ENCODE results near the gene ASB7.
"Not testable (repeated sequence)": the region's sequence is repeated elsewhere in the genome, so short reads cannot be mapped to it uniquely, and the experiment has no call there.

ASB7 gene, protein sequence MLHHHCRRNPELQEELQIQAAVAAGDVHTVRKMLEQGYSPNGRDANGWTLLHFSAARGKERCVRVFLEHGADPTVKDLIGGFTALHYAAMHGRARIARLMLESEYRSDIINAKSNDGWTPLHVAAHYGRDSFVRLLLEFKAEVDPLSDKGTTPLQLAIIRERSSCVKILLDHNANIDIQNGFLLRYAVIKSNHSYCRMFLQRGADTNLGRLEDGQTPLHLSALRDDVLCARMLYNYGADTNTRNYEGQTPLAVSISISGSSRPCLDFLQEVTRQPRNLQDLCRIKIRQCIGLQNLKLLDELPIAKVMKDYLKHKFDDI

GRCh38 chr15:100602064-100602822 is at the start of gene ASB7, which contains the start of gene LINS1:
Gene ASB7 (plus strand): TSS chr15:100602589. CDS start chr15:100612217, 9,628 bp downstream.
Gene LINS1 (minus strand): TSS chr15:100602184. CDS start chr15:100580842, 21,342 bp downstream.
- DNase-seq, result peak; percentile 100

- DNase-seq, result no peak
Measured at GRCh38 chr15:100553468-100553867, 48.9 kb upstream of the ASB7 start.

- DNase-seq, result no peak
Measured at GRCh38 chr15:100558771-100559254, 43.6 kb upstream of the ASB7 start.

DNA sequence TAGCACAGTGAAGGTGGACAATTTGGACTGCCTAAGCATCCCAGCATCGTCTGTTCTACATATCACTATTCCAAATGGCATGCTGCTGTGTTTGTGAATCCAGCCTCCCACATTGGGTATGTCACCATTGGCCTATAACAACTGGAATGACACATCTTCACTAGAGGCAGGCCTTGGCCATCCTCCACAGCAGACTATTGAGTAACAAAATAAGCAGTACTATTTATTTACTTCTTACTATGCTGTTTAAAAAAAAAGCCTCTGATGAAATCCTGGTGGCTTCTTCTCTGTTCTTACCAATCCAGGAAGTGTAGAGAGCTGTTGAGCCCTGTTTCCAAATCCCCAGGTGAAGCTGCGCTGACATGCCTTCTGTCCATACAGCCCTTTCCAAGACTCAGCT is 43.1 kb upstream of the ASB7 start:
- DNase-seq, result no peak

DNA sequence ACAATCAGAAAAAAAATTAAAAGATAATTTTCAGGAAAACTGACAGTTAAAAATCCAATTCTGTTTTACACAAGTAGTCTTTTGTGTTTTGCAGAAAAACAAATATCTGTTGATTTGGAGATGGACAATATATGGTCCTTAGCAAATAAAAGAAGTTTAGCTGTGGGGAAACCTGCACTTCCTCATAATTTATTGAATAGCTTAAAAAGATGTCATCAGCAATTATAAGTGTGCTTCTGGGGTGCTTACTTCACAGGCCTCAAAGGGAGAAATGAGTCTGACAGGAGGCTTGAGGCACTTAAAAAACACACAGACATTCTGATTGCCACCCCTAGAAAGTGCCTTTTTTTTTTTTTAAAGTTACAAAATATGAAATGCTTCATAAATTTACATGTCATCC is 42.1 kb upstream of the ASB7 start:
- no peak for DNase-seq

GRCh38 chr15:100565591-100565990 is 36.8 kb upstream of the ASB7 start:
- DNase-seq, result no peak

DNA sequence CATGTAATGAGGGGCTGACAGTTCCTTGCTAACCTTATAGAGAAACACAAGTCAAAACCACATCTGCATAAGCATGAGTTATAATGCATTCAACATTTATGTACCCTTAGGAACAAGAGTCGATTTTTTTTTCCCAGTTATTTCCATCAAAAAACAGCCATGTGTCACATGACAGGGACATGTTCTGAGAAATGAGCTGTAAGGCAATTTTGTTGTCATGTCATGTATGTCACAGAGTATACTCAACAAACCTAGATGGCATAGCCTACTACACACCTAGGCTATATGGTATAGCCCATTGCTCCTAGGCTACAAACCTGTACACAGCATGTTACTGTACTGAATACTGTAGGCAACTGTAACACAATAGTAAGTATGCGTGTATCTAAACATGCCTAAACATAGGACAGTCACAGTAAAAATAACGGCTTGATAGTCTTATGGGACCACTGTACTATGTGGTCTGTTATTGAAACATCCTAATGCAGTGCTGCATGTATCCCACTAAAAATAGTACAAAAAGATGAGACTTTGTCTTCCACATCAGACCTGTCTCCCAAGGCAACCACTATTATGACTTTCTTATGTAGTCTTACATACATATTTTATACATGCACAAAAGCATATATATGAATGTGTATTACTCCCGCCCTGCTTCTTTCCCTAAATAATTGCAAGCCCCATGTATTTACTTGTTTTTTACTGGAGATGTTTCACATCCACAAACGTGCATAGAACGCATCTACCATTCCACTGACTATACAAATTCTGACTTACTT is 35.4 kb upstream of the ASB7 start:
- DNase-seq, result no peak

- no peak for DNase-seq
Measured at GRCh38 chr15:100569391-100569790, 33.0 kb upstream of the ASB7 start.

DNA sequence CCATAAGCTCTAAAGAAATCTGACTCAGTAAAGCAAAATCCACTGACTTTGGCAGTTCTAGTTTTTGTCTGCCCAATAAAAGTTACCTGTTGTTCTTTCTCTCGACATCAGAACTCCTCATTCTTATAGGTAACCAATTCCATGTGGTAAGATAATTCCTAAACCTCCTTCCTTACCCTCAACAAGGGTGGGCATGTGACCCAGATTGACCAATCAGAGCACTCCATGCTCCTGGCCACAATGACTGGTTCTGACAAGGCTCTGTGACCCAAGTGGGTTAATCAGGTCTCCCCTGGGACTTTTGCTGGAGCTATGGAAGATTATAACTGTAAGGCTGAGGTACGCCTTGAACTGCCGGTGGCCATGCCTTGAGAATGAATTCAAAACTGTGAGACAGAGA is 32.1 kb upstream of the ASB7 start:
- no peak for DNase-seq

DNA sequence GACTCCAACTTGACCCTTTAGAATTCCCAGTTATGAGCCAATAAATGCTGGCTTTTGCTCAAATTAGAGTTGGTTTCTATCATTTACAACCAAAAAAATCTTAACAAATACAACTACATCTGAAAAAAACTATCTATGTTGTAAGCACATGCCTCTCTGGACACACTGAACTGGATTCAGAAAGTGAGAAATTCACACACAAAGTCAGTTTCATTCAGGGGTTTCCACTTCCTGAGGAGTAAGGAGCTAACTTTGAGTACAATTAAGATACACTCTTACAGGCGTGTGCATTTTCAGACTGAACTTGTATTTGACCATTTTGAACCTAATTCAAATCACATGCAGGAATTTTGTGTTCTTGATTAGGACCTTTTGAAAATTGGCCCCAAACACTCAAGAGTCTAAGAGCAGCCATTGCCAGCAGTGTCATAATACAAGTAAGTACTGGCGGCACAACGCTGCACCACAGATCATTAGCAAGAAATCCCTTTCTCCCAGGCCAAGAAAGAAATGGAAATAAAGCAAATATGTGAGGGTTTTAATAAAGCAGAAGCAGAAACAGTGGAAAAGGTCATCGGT is 31.6 kb upstream of the ASB7 start:
- no peak for DNase-seq

GRCh38 chr15:100571592-100572167 is 30.7 kb upstream of the ASB7 start:
- no peak for DNase-seq

GRCh38 chr15:100572362-100572983 is 29.9 kb upstream of the ASB7 start:
- no peak for DNase-seq

DNA sequence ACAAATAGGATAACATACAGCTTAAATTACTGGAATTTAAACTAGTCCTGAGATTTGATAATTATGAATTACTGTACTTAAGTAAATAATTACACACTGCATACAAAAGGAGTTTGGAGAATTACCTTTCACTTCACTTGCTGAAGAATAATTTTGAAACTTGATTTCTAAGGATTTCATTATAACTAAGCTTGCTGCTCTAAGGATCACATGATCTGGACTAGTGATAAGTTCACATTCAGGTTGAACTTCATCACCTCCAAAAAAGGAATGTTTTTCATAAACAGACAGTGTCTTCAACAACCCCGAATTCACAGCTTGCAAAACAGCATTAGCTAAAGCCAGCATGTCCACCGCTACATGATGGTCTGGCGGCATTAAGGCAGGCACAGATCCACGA is 28.9 kb upstream of the ASB7 start:
- no peak for DNase-seq

DNA sequence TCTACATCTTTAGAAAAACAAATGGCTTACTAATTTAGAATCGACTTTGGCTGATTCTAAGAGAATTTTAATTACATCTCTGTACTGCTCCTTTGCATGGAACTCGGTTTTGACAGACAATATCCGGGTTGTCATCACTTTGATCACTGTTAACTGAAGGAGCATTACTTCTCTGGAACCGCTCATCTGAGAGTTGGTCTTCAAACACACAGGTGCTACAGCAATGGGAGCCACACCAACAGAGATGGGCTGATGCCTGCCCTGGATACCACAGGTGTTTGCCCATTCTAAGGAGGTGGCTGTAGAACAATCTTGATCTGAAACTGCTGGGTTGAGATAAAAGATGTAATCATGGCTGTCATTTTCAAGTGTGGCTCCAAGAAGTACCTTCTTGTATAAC is 22.0 kb upstream of the ASB7 start:
- no peak for DNase-seq

DNA sequence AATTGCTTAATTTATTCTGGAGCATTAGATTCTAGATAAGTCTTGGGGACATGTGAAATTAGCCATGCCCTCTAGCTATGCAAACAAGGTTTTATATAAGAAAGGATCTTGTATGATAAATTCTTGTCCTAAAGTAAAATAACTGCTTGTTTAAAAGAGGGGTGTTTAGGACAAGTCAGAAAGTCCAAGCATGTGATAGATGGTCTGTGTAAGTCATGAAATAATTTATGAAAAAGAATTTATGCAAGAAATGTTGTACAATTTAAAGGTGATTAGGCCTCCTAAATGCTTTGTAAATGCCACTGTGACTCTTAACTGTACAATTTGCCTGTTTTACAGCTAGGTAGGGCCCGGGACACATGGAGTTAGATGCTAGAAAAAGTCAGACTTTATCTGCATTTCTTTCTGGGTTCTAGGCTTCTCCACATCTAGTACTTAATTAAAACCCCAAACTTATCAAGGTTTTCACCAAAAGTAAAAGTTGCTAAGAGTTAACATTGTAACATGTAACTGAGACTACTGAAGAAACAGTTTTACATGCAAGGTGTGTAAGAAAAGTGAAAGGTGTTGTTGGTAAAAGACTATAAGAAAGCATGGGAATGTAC is 13.6 kb upstream of the ASB7 start:
- DNase-seq, result no peak

- DNase-seq, result not testable (repeated sequence)
Measured at GRCh38 chr15:100591163-100591562, 11.2 kb upstream of the ASB7 start.

- no peak for DNase-seq
Measured at GRCh38 chr15:100591835-100592234, 10.6 kb upstream of the ASB7 start.

DNA sequence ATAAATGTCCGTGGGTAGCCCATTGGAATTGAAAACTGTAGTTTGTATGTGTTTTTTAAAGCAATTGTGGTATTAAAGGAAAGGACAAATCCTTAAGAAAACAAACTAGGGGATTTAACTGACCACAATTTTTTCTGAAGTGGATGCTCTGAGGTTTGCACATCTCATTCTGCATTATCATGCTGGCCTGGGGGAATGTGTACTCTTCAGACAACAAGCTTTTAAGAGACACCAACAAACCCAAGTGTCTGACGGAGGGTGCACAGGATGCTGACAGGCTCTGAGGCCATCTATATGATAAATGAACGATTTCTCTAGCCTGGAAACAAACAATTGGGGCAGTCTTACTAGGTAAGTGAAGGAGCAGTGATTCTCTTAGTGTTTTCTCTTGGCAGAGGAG is 9.5 kb upstream of the ASB7 start:
- DNase-seq, result no peak

GRCh38 chr15:100593431-100593830 is 9.0 kb upstream of the ASB7 start:
- DNase-seq, result no peak

- DNase-seq, result no peak
Measured at GRCh38 chr15:100595964-100596363, 6.4 kb upstream of the ASB7 start.

DNA sequence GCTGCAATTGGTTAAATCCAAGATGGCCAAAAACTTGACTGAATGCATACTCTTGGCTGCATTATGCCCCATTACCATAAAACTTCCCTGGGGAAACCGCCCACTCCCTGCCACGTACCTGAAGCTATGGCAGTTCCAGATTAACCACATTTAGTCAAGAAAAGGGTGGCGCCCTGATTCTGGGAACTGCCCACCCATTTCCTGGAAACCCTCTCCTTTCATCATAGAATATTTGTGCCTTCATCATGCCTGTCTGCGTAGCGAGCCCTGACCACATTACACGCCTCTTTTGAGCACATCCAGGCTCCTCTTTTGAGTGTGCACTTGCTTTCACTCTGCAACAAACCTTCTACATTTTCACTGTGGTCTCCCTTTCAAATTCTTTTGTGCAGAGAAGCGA is 5.6 kb upstream of the ASB7 start:
- DNase-seq, result peak; percentile 89

DNA sequence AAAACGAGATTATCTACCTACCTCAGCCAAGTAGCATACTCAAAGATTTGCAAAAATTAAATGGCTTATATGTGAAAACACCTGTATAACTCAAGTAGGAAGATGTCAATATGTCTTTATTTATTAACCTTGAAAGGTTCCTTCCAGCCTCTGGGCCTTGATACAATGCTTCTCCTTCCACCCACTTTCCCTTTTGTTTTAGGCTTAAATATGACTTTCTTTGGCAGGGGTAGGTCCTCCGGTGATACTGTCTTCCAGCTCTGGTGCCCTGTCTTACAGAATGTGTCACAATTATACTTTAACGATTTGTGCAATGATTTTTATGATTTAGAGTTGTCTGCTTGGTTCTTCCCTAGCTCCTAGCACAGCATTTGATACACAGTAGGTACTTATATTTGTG is 4.5 kb upstream of the ASB7 start:
- no peak for DNase-seq

Measured in activated effector memory CD4-positive, alpha-beta T cell treated with Interleukin-2 at 50 U/mL for 16 hours (primary cell).